ENCODE data around the gene NPTN. TPM values are rescaled to one million over a fixed set of nuclear protein-coding genes. Genes with fewer than 3 reads are reported as not detected.

The NPTN gene
- total and polyA plus RNA-seq, 2 of the 13 experiments (the other 11 are each of a cell fraction or from before 2014, with no cell fraction given) = 78.0 to 110 TPM

DNA sequence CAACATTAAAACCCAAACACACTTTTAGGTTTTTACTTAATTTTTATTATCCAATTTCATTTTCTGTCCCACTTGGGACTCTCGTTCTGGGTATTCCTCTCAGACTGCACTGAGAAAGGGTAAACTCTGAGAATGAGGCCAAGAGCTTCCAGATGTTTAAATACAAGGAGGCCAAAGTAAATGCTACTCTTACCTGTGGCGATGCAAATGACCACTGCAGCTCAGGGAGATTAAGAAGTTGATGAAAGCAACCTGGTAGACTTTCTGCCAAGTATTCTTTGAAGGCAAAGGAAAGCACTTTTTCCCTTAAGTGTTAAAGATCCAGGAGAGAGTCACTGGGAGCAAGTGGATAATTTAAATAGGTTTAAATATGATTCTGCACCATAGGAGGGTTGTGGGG lies 39.1 kb downstream of the NPTN start (continued):
- TF ChIP-seq KAT2B (IDR thresholded peaks at IDR 0.05; ENCODE audit: borderline replicate concordance, low read depth, low read length) (no peak), PAXIP1 (CRISPR knock-in tag; conservative IDR thresholded peaks at IDR 0.05) (no peak), THRA (CRISPR knock-in tag; IDR thresholded peaks at IDR 0.05; ENCODE audit: borderline replicate concordance) (no peak), SAFB2 (CRISPR knock-in tag; IDR thresholded peaks at IDR 0.05; ENCODE audit: borderline replicate concordance, low read depth) (no peak), CHD2 (IDR thresholded peaks at IDR 0.05; ENCODE audit: low read depth, low read length) (no peak), ZBTB43 (CRISPR knock-in tag; conservative IDR thresholded peaks at IDR 0.05) (no peak), MTF1 (CRISPR knock-in tag; IDR thresholded peaks at IDR 0.05) (no peak), GFI1 (CRISPR knock-in tag; IDR thresholded peaks at IDR 0.05; ENCODE audit: borderline replicate concordance) (no peak), PHF5A (CRISPR knock-in tag; IDR thresholded peaks at IDR 0.05; ENCODE audit: low read depth, unreplicated experiment) (no peak), ZNF639 (CRISPR knock-in tag; conservative IDR thresholded peaks at IDR 0.05) (no peak)

Data from HepG2 (cell line).